K562 (cell line): Measurements from ENCODE around the gene RBPMS2. TPM values are rescaled to one million over a fixed set of nuclear protein-coding genes. Genes with fewer than 3 reads are reported as not detected.

Source experiments
- ATAC-seq: fragments of 200-7000 bp; cut with Tn5 transposase; 3 replicates; pipeline ENCODE4 v1.9.1; 2020; ENCODE audit warnings: moderate library complexity
- BruUV-seq: library from RNA; stranded (reverse); fragments of 400-500 nt; replicated peaks from 2 replicates; lab custom pipeline; 2021; lab: Mats Ljungman, UMichigan
- CTCF ChIA-PET: fragments of 300-600 bp; formaldehyde crosslinking; extraction: SDS; loops from one replicate; lab custom pipeline; 2021; ENCODE audit warnings: low intra/inter-chr PET ratio; lab: Yijun Ruan, JAX
- POLR2A ChIA-PET: fragments of 300-600, 350-650 bp; sonication (Branson Sonifier 250); formaldehyde crosslinking; extraction: SDS; loops from one replicate; lab custom pipeline; 2021; ENCODE audit warnings: antibody characterized with exemption, inconsistent platforms; lab: Yijun Ruan, JAX
- DNase-seq, 4 experiments: peaks; one replicate each; pipeline versions ENCODE4 v3.0.0 to v3.0.0-alpha.2; 2011 to 2018; ENCODE audit warnings: low spot score in 3 of 4, mixed read lengths in 3 of 4; ENCODE audit errors: extremely low read depth in 1 of 4
- FAIRE-seq: peaks from 2 replicates; lab custom pipeline; 2011; peaks lifted over from hg19 to GRCh38; lab: Jason Lieb, UNC
- H2AFZ ChIP-seq: 2 replicates; pipeline ENCODE4 v1.6.0; 2011; ENCODE audit warnings: low read depth, low read length, control low read depth, inconsistent platforms
- H3K27ac ChIP-seq: fragments of 200-600 bp; 3 replicates; pipeline ENCODE4 v1.8.0; 2011; ENCODE audit warnings: low read depth, mild to moderate bottlenecking, control low read depth, inconsistent platforms, low read length, moderate library complexity, mixed read lengths; ENCODE audit errors: extremely low read depth
- H3K27me3 ChIP-seq, 2 experiments: fragments of 300-600 bp in 1 of 2; 2 replicates in 1 of 2; 3 replicates in 1 of 2; pipeline versions ENCODE4 v1.6.0 to v1.8.0; 2011; ENCODE audit warnings: inconsistent platforms in 2 of 2, low read length in 2 of 2, mild to moderate bottlenecking in 1 of 2, mixed read lengths in 1 of 2, moderate library complexity in 1 of 2; ENCODE audit not compliant: control insufficient read depth in 2 of 2, insufficient read depth in 2 of 2
- H3K36me3 ChIP-seq: fragments of 300-600 bp; 3 replicates; pipeline ENCODE4 v1.8.0; 2011; ENCODE audit warnings: mild to moderate bottlenecking, low read length, inconsistent platforms; ENCODE audit not compliant: control insufficient read depth, insufficient read depth
- H3K4me1 ChIP-seq, 2 experiments: fragments of 200-600 bp in 1 of 2; replicated peaks in 1 of 2; 2 replicates in 1 of 2; 3 replicates in 1 of 2; pipeline versions ENCODE4 v1.5.1 to v1.8.0; 2011; ENCODE audit warnings: inconsistent platforms in 2 of 2, low read length in 2 of 2, mild to moderate bottlenecking in 1 of 2, mixed read lengths in 1 of 2, moderate library complexity in 1 of 2; ENCODE audit not compliant: control insufficient read depth in 2 of 2, insufficient read depth in 2 of 2
- H3K4me2 ChIP-seq: 2 replicates; pipeline ENCODE4 v1.6.1; 2011; ENCODE audit warnings: low read length, control low read depth, inconsistent platforms, mixed read lengths; ENCODE audit not compliant: insufficient read depth
- H3K4me3 ChIP-seq: fragments of 200-600 bp; sonication (generic), shearing (Covaris generic); 2 replicates; pipeline ENCODE4 v1.5.1; 2016; ENCODE audit warnings: control low read depth, inconsistent platforms
- H3K79me2 ChIP-seq: fragments of 200-600 bp; 3 replicates; pipeline ENCODE4 v1.8.0; 2011; ENCODE audit warnings: low read length, inconsistent platforms; ENCODE audit not compliant: control insufficient read depth, insufficient read depth
- H3K9ac ChIP-seq, 2 experiments: 2 replicates each; pipeline versions ENCODE4 v1.6.0 to v1.6.1; 2011; ENCODE audit warnings: low read depth in 2 of 2, low read length in 2 of 2, control low read depth in 1 of 2, inconsistent platforms in 1 of 2, mild to moderate bottlenecking in 1 of 2, mixed read lengths in 1 of 2; ENCODE audit not compliant: insufficient read depth in 1 of 2
- H3K9me1 ChIP-seq: one replicate; pipeline ENCODE4 v1.6.0; 2011; ENCODE audit warnings: inconsistent platforms, mild to moderate bottlenecking, low read length, moderate library complexity; ENCODE audit not compliant: control insufficient read depth, insufficient read depth
- H3K9me3 ChIP-seq: replicated peaks from 2 replicates; pipeline ENCODE4 v1.5.1; 2011; ENCODE audit warnings: low read depth, low read length, inconsistent platforms; ENCODE audit not compliant: control insufficient read depth, insufficient read depth
- H4K20me1 ChIP-seq: replicated peaks from 2 replicates; pipeline ENCODE4 v1.6.1; 2011; ENCODE audit warnings: low read length, inconsistent platforms, mixed read lengths; ENCODE audit not compliant: control insufficient read depth, insufficient read depth
- EP400 ChIP-seq: fragments of 450-650 bp; IDR thresholded peaks from 2 replicates; pipeline ENCODE4 v1.6.1; 2017; ENCODE audit warnings: antibody characterized with exemption, mild to moderate bottlenecking, moderate library complexity
- MITF ChIP-seq: IDR thresholded peaks from 2 replicates; pipeline ENCODE4 v1.6.1; 2014; ENCODE audit warnings: antibody characterized with exemption
- THAP12 ChIP-seq: fragments of 250-450 bp; sonication (Bioruptor Pico); IDR thresholded peaks from 2 replicates; pipeline ENCODE4 v1.9.0; 2021; ENCODE audit warnings: mild to moderate bottlenecking, inconsistent platforms
- ZNF445 ChIP-seq: fragments of 250-450 bp; sonication (Bioruptor Pico); IDR thresholded peaks from 2 replicates; pipeline ENCODE4 v1.4.0; 2020; ENCODE audit warnings: low read depth, mild to moderate bottlenecking, moderate library complexity
- ZNF589 ChIP-seq: fragments of 200-800 bp; sonication (Bioruptor generic); IDR thresholded peaks from 2 replicates; pipeline ENCODE4 v1.6.1; 2016; ENCODE audit warnings: low read depth, missing genetic modification characterization, missing compliant biosample characterization
- ZNF766 ChIP-seq: fragments of 200-800 bp; sonication (Bioruptor generic); conservative IDR thresholded peaks from 2 replicates; pipeline ENCODE4 v1.6.1; 2016; ENCODE audit warnings: missing genetic modification characterization, missing compliant biosample characterization
- WGBS: fragments of 100-300 bp; shearing (Covaris generic); methylation state at CpG from one replicate; pipeline ENCODE4 v1.1.6; 2016; ENCODE audit warnings: low coverage, mixed read lengths; ENCODE audit not compliant: insufficient coverage; ENCODE audit errors: missing lambda C conversion rate; 5-methylcytosine and 5-hydroxymethylcytosine counted together
- in situ Hi-C: fragments of 300-500 bp; cut with MboI; formaldehyde crosslinking; loops from 4 replicates; pipeline ENCODE4 v1.15.0; 2018; ENCODE audit warnings: inconsistent platforms, mixed read lengths
- intact Hi-C: fragments of 100-400 bp; cut with micrococcal nuclease; formaldehyde crosslinking; loops from 2 replicates; pipeline ENCODE4 v1.14.2; 2022
- polyA plus RNA-seq, 8 experiments: library from polyadenylated mRNA; depleted of rRNA in 4 of 8; stranded (reverse) in 5 of 8; unstranded in 3 of 8; fragments of >200 nt; fragmentation: Nextera tagmentation in 2 of 8; fragmentation: Illumina TruSeq in 1 of 8; extraction: Ambion mirVana in 2 of 8; extraction: Trizol in 1 of 8; gene quantifications; 2 replicates each; pipeline versions ENCODE4 v1.2.1 to v1.2.3, GENCODE V29; 2011 to 2014; ENCODE audit warnings: inconsistent platforms in 1 of 8, missing spikeins in 1 of 8
- total RNA-seq, 7 experiments: library from RNA; depleted of rRNA in 6 of 7; stranded (reverse); fragments of >200 nt in 6 of 7; fragmentation: Illumina TruSeq in 2 of 7; extraction: Trizol in 2 of 7; gene quantifications; 2 replicates each; pipeline versions ENCODE4 v1.2.1 to v1.2.3, GENCODE V29; 2011 to 2021; ENCODE audit warnings: low replicate concordance in 1 of 7

RBPMS2 gene
- total and polyA plus RNA-seq, 9 of the 15 experiments (the other 6 are each of a cell fraction or from before 2014, with no cell fraction given) = 0.11 to 2.6 (median 0.37) TPM; not detected in 1

GRCh38 chr15:64739156-64739555 lies 36.2 kb downstream of the RBPMS2 start:
- H2AFZ ChIP-seq = no peak overlapping the region
- FAIRE-seq = no peak
- 17% methylated on average over 7 of the region's 7 CpGs for WGBS
- no peak for DNase-seq
- H3K36me3 ChIP-seq = no peaks in the 10 kb centered on the region
- no peak overlapping the region for H3K27ac ChIP-seq
- H3K9ac ChIP-seq = no peak overlapping the region
- CTCF ChIA-PET = no interaction called here
- H3K4me1 ChIP-seq = peaks cover 0 to 3% of the 10 kb centered on the region in 2 experiments; a peak in 1 of 5 replicates
- no TSS peak for BruUV-seq
- H3K4me2 ChIP-seq = no peak overlapping the region
- peaks cover 8% of the 10 kb centered on the region for H4K20me1 ChIP-seq
- no peak overlapping the region for H3K4me3 ChIP-seq
- intact Hi-C loops (no loop called here), in situ Hi-C loops (loop anchor here (10.0 kb wide), 1 partner anchor 296 kb away; no protein-coding TSS in a partner anchor)
- H3K9me1 ChIP-seq = no peaks in the 10 kb centered on the region
- POLR2A ChIA-PET = interaction anchor here (0.5 kb wide), 1 partner anchor 25 kb away, joined by 4 read pairs; no protein-coding TSS in a partner anchor
- ATAC-seq = no peak
- no peaks in the 10 kb centered on the region for H3K79me2 ChIP-seq
- no peak for TF ChIP-seq ZNF589 (CRISPR knock-in tag)
- no peak for TF ChIP-seq MITF
- no peak for TF ChIP-seq ZNF766
- TF ChIP-seq EP400 = no peak
- TF ChIP-seq ZNF445 (CRISPR knock-in tag) = no peak
- no peak for TF ChIP-seq THAP12 (CRISPR knock-in tag)
- TF ChIP-seq, all 486 proteins: peak for 0
- Histone ChIP-seq H3K27me3 (peaks cover 25 to 71% of the 10 kb centered on the region in 2 experiments; a peak in 4 of 5 replicates), H3K9me3 (no peaks in the 10 kb centered on the region)
